Stimulated activated CD8-positive, alpha-beta memory T cell treated with anti-CD3 and anti-CD28 coated beads, Interleukin-4, amount 100 ng/mL, for 1 hour (primary cell): ENCODE measurements around the gene VAV2.

Experiments used
- DNase-seq, 2 donors: peaks; one replicate each; pipeline ENCODE4 v3.0.0-alpha.2; 2020; ENCODE audit warnings: low read depth in 2 of 2, low spot score in 1 of 2

VAV2 gene

GRCh38 chr9:133991964-133992779 lies at the start of gene VAV2:
TSS of gene VAV2 (minus strand) at chr9:133992324. CDS start at chr9:133992278, 46 bp downstream.
- DNase-seq = no peak

GRCh38 chr9:134041649-134041962 lies 49.5 kb upstream of the VAV2 start:
- no peak for DNase-seq

- DNase-seq = no peak
Observed at GRCh38 chr9:134040781-134041648, 48.9 kb upstream of the VAV2 start.

GRCh38 chr9:134040176-134040565 lies 48.0 kb upstream of the VAV2 start:
- DNase-seq = no peak

- DNase-seq = no peak
Observed at GRCh38 chr9:134039386-134040175, 47.5 kb upstream of the VAV2 start.

GRCh38 chr9:134037641-134038040 lies 45.5 kb upstream of the VAV2 start:
- DNase-seq = no peak

GRCh38 chr9:134036130-134036529 lies 44.0 kb upstream of the VAV2 start:
- DNase-seq = no peak

- DNase-seq = no peak
Observed at GRCh38 chr9:134035041-134036039, 43.2 kb upstream of the VAV2 start.

GRCh38 chr9:134034215-134035040 lies 42.3 kb upstream of the VAV2 start:
- DNase-seq = no peak

- DNase-seq = no peak
Observed at GRCh38 chr9:134033516-134034214, 41.5 kb upstream of the VAV2 start.

GRCh38 chr9:134032456-134033222 lies 40.5 kb upstream of the VAV2 start:
- DNase-seq = no peak

GRCh38 chr9:134031783-134032182 lies 39.7 kb upstream of the VAV2 start:
- no peak for DNase-seq

GRCh38 chr9:134030821-134031470 lies 38.8 kb upstream of the VAV2 start:
- no peak for DNase-seq

GRCh38 chr9:134029248-134030226 lies 37.4 kb upstream of the VAV2 start:
- no peak for DNase-seq

- no peak for DNase-seq
Observed at GRCh38 chr9:134028575-134029247, 36.6 kb upstream of the VAV2 start.

- DNase-seq = no peak
Observed at GRCh38 chr9:134028076-134028475, 36.0 kb upstream of the VAV2 start.
